K562 (cell line): ENCODE measurements around the gene ARL4D. TPM values are rescaled to one million over a fixed set of nuclear protein-coding genes. Genes with fewer than 3 reads are reported as not detected.

ENCODE experiments used
- FOXJ2 ChIP-seq: fragments of 200-800 bp; sonication (Bioruptor generic); IDR thresholded peaks from 2 replicates; pipeline ENCODE4 v1.6.1; 2016; ENCODE audit warnings: missing genetic modification characterization, missing compliant biosample characterization
- IRF2 ChIP-seq: sonication (generic); formaldehyde crosslinking; IDR thresholded peaks from 2 replicates; pipeline ENCODE4 v1.8.1; 2022; ENCODE audit warnings: mild to moderate bottlenecking, missing genetic modification reagents
- NUFIP1 ChIP-seq: fragments of 450-650 bp; IDR thresholded peaks from 2 replicates; pipeline ENCODE4 v1.6.1; 2018; ENCODE audit not compliant: partially characterized antibody
- PBX2 ChIP-seq, 2 experiments: IDR thresholded peaks in 1 of 2; conservative IDR thresholded peaks in 1 of 2; 2 replicates each; pipeline ENCODE4 v1.6.1; 2016; ENCODE audit warnings: low read depth in 2 of 2, mild to moderate bottlenecking in 1 of 2, missing compliant biosample characterization in 1 of 2, missing genetic modification characterization in 1 of 2, moderate library complexity in 1 of 2
- RAD21 ChIP-seq, 2 experiments: fragments of 250-450 bp in 1 of 2; fragments of 450-650 bp in 1 of 2; sonication (Bioruptor Pico) in 1 of 2; formaldehyde crosslinking in 1 of 2; IDR thresholded peaks in 1 of 2; conservative IDR thresholded peaks in 1 of 2; 2 replicates each; pipeline versions ENCODE4 v1.4.0 to v1.8.0; 2020 to 2022; ENCODE audit warnings: mild to moderate bottlenecking in 2 of 2, moderate library complexity in 1 of 2
- TAF9B ChIP-seq: fragments of 450-650 bp; IDR thresholded peaks from 2 replicates; pipeline ENCODE4 v1.6.1; 2018; ENCODE audit warnings: mild to moderate bottlenecking; ENCODE audit not compliant: partially characterized antibody
- ZNF778 ChIP-seq: fragments of 450-650 bp; formaldehyde crosslinking; IDR thresholded peaks from 2 replicates; pipeline ENCODE4 v1.4.0; 2020; ENCODE audit warnings: mild to moderate bottlenecking, moderate library complexity
- polyA plus RNA-seq, 8 experiments: library from polyadenylated mRNA; depleted of rRNA in 4 of 8; stranded (reverse) in 5 of 8; unstranded in 3 of 8; fragments of >200 nt; fragmentation: Nextera tagmentation in 2 of 8; fragmentation: Illumina TruSeq in 1 of 8; extraction: Ambion mirVana in 2 of 8; extraction: Trizol in 1 of 8; gene quantifications; 2 replicates each; pipeline versions ENCODE4 v1.2.1 to v1.2.3, GENCODE V29; 2011 to 2014; ENCODE audit warnings: inconsistent platforms in 1 of 8, missing spikeins in 1 of 8
- total RNA-seq, 7 experiments: library from RNA; depleted of rRNA in 6 of 7; stranded (reverse); fragments of >200 nt in 6 of 7; fragmentation: Illumina TruSeq in 2 of 7; extraction: Trizol in 2 of 7; gene quantifications; 2 replicates each; pipeline versions ENCODE4 v1.2.1 to v1.2.3, GENCODE V29; 2011 to 2021; ENCODE audit warnings: low replicate concordance in 1 of 7
- TF ChIP-seq, protein P1 (sequence below): sonication (generic); formaldehyde crosslinking; IDR thresholded peaks from 2 replicates; pipeline ENCODE4 v1.8.0; 2022; ENCODE audit warnings: mild to moderate bottlenecking, missing genetic modification reagents
- TF ChIP-seq, protein P2 (sequence below), 2 experiments: fragments of 450-650 bp; IDR thresholded peaks; 2 replicates each; pipeline ENCODE4 v1.6.1; 2016
- TF ChIP-seq, protein P3 (sequence below), 2 experiments: fragments of 450-650 bp; IDR thresholded peaks; 2 replicates each; pipeline ENCODE4 v1.6.1; 2018; ENCODE audit warnings: mild to moderate bottlenecking in 2 of 2, low read depth in 1 of 2; ENCODE audit not compliant: partially characterized antibody in 2 of 2
- TF ChIP-seq, protein P4 (sequence below): fragments of 450-650 bp; IDR thresholded peaks from 2 replicates; pipeline ENCODE4 v1.7.0; 2016; ENCODE audit warnings: borderline replicate concordance
- TF ChIP-seq, protein P5 (sequence below), 3 experiments: fragments of 200-800 bp in 1 of 3; sonication (Bioruptor generic) in 1 of 3; sonication (generic) in 1 of 3; formaldehyde crosslinking in 1 of 3; IDR thresholded peaks; 2 replicates each; pipeline versions ENCODE4 v1.6.1 to v1.8.0; 2016 to 2022; ENCODE audit warnings: mild to moderate bottlenecking in 2 of 3, missing compliant biosample characterization in 2 of 3, missing genetic modification characterization in 2 of 3, missing genetic modification reagents in 1 of 3

Gene ARL4D
- total and polyA plus RNA-seq, 9 of the 15 experiments (the other 6 are each of a cell fraction or from before 2014, with no cell fraction given), result 0.07 to 0.53 (median 0.28) TPM; not detected in 1

- TF ChIP-seq PBX2 (CRISPR knock-in tag; IDR thresholded peaks at IDR 0.05; ENCODE audit: low read depth) (no peak), PBX2 (tag; conservative IDR thresholded peaks at IDR 0.05; ENCODE audit: low read depth) (no peak), IRF2 (CRISPR knock-in tag) (no peak), ZNF778 (CRISPR knock-in tag) (no peak), NUFIP1 (no peak), RAD21 (CRISPR knock-in tag; conservative IDR thresholded peaks at IDR 0.05 in 1 of 2, IDR thresholded peaks at IDR 0.05 in 1 of 2) (no peak), TAF9B (peak; percentile 45), FOXJ2 (tag) (no peak)
- TF ChIP-seq, protein P1, sequence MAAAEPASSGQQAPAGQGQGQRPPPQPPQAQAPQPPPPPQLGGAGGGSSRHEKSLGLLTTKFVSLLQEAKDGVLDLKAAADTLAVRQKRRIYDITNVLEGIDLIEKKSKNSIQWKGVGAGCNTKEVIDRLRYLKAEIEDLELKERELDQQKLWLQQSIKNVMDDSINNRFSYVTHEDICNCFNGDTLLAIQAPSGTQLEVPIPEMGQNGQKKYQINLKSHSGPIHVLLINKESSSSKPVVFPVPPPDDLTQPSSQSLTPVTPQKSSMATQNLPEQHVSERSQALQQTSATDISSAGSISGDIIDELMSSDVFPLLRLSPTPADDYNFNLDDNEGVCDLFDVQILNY (CRISPR knock-in tag), result peak; percentile 4; the same call in 1 of the 2 replicates
- TF ChIP-seq, protein P2, sequence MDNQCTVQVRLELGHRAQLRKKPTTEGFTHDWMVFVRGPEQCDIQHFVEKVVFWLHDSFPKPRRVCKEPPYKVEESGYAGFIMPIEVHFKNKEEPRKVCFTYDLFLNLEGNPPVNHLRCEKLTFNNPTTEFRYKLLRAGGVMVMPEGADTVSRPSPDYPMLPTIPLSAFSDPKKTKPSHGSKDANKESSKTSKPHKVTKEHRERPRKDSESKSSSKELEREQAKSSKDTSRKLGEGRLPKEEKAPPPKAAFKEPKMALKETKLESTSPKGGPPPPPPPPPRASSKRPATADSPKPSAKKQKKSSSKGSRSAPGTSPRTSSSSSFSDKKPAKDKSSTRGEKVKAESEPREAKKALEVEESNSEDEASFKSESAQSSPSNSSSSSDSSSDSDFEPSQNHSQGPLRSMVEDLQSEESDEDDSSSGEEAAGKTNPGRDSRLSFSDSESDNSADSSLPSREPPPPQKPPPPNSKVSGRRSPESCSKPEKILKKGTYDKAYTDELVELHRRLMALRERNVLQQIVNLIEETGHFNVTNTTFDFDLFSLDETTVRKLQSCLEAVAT (IDR thresholded peaks at IDR 0.05), result 0 out of 4 replicates have a peak, but pooled peaks of 1 of the 2 experiments have one; percentile 21
- TF ChIP-seq, protein P3, sequence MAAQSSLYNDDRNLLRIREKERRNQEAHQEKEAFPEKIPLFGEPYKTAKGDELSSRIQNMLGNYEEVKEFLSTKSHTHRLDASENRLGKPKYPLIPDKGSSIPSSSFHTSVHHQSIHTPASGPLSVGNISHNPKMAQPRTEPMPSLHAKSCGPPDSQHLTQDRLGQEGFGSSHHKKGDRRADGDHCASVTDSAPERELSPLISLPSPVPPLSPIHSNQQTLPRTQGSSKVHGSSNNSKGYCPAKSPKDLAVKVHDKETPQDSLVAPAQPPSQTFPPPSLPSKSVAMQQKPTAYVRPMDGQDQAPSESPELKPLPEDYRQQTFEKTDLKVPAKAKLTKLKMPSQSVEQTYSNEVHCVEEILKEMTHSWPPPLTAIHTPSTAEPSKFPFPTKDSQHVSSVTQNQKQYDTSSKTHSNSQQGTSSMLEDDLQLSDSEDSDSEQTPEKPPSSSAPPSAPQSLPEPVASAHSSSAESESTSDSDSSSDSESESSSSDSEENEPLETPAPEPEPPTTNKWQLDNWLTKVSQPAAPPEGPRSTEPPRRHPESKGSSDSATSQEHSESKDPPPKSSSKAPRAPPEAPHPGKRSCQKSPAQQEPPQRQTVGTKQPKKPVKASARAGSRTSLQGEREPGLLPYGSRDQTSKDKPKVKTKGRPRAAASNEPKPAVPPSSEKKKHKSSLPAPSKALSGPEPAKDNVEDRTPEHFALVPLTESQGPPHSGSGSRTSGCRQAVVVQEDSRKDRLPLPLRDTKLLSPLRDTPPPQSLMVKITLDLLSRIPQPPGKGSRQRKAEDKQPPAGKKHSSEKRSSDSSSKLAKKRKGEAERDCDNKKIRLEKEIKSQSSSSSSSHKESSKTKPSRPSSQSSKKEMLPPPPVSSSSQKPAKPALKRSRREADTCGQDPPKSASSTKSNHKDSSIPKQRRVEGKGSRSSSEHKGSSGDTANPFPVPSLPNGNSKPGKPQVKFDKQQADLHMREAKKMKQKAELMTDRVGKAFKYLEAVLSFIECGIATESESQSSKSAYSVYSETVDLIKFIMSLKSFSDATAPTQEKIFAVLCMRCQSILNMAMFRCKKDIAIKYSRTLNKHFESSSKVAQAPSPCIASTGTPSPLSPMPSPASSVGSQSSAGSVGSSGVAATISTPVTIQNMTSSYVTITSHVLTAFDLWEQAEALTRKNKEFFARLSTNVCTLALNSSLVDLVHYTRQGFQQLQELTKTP (IDR thresholded peaks at IDR 0.05; ENCODE audit: low read depth in 1 of 2, partially characterized antibody in 2 of 2), result no peak
- TF ChIP-seq, protein P4, sequence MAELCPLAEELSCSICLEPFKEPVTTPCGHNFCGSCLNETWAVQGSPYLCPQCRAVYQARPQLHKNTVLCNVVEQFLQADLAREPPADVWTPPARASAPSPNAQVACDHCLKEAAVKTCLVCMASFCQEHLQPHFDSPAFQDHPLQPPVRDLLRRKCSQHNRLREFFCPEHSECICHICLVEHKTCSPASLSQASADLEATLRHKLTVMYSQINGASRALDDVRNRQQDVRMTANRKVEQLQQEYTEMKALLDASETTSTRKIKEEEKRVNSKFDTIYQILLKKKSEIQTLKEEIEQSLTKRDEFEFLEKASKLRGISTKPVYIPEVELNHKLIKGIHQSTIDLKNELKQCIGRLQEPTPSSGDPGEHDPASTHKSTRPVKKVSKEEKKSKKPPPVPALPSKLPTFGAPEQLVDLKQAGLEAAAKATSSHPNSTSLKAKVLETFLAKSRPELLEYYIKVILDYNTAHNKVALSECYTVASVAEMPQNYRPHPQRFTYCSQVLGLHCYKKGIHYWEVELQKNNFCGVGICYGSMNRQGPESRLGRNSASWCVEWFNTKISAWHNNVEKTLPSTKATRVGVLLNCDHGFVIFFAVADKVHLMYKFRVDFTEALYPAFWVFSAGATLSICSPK, result no peak
- TF ChIP-seq, protein P5, sequence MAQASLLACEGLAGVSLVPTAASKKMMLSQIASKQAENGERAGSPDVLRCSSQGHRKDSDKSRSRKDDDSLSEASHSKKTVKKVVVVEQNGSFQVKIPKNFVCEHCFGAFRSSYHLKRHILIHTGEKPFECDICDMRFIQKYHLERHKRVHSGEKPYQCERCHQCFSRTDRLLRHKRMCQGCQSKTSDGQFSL (CRISPR knock-in tag; IDR thresholded peaks at IDR 0.05), result no peak
- TF ChIP-seq, protein P5 (tag; IDR thresholded peaks at IDR 0.05), result no peak
These were observed 10.3 kb upstream of the ARL4D start (continued) for GRCh38 chr17:43388359-43389045.
